Endodermal cell (in vitro differentiated cells): ENCODE results near the gene ZNF717. TPM values are rescaled to one million over a fixed set of nuclear protein-coding genes. Genes with fewer than 3 reads are reported as not detected.

Experiments
- DNase-seq: peaks from one replicate; pipeline ENCODE4 v3.0.0-alpha.2; 2017
- H3K27ac ChIP-seq: 2 replicates; pipeline ENCODE4 v1.5.1; 2013; ENCODE audit warnings: mild to moderate bottlenecking, low read depth, low read length, moderate library complexity
- H3K27me3 ChIP-seq: 2 replicates; pipeline ENCODE4 v1.6.1; 2013; ENCODE audit warnings: mild to moderate bottlenecking, low read length, moderate library complexity; ENCODE audit not compliant: insufficient read depth, control insufficient read depth, poor library complexity, severe bottlenecking
- H3K36me3 ChIP-seq: 2 replicates; pipeline ENCODE4 v1.7.0; 2013; ENCODE audit warnings: mild to moderate bottlenecking, low read length, moderate library complexity; ENCODE audit not compliant: control insufficient read depth, insufficient read depth
- H3K4me1 ChIP-seq: one replicate; pipeline ENCODE4 v1.7.0; 2013; ENCODE audit warnings: low read length; ENCODE audit not compliant: control insufficient read depth, insufficient read depth
- H3K4me3 ChIP-seq: 2 replicates; pipeline ENCODE4 v1.5.1; 2013; ENCODE audit warnings: mild to moderate bottlenecking, low read length, moderate library complexity
- H3K9ac ChIP-seq: 2 replicates; pipeline ENCODE4 v1.6.1; 2013; ENCODE audit warnings: mild to moderate bottlenecking, low read length, moderate library complexity; ENCODE audit not compliant: poor library complexity, severe bottlenecking; ENCODE audit errors: extremely low read depth
- H3K9me3 ChIP-seq: 2 replicates; pipeline ENCODE4 v1.6.1; 2013; ENCODE audit warnings: mild to moderate bottlenecking, low read length, moderate library complexity; ENCODE audit not compliant: control insufficient read depth
- H3K27ac Mint-ChIP-seq: 2 replicates; pipeline ENCODE4 v1.8.0; 2020; ENCODE audit warnings: mixed read lengths
- H3K27me3 Mint-ChIP-seq: 2 replicates; pipeline ENCODE4 v1.8.0; 2021; ENCODE audit warnings: mild to moderate bottlenecking, mixed read lengths; ENCODE audit not compliant: insufficient read depth
- H3K36me3 Mint-ChIP-seq: 2 replicates; pipeline ENCODE4 v1.8.0; 2020; ENCODE audit warnings: low read depth, mixed read lengths
- H3K4me1 Mint-ChIP-seq: 2 replicates; pipeline ENCODE4 v1.8.0; 2020; ENCODE audit warnings: mixed read lengths
- H3K4me3 Mint-ChIP-seq: 2 replicates; pipeline ENCODE4 v1.8.0; 2020; ENCODE audit warnings: mild to moderate bottlenecking, moderate library complexity, mixed read lengths
- H3K9me3 Mint-ChIP-seq: 2 replicates; pipeline ENCODE4 v1.8.0; 2020; ENCODE audit warnings: mild to moderate bottlenecking, mixed read lengths
- WGBS, 2 experiments: methylation state at CpG; one replicate each; pipeline versions ENCODE4 v1.1.5 to v1.1.7; 2013; ENCODE audit warnings: missing lambda C conversion rate in 2 of 2, mixed read lengths in 1 of 2; ENCODE audit not compliant: insufficient coverage in 1 of 2, insufficient read length in 1 of 2; 5-methylcytosine and 5-hydroxymethylcytosine counted together
- microRNA-seq: library from miRNA; unstranded; fragments of <30 nt; microRNA quantifications from one replicate; pipeline ENCODE4 v1.2.0, GENCODE V29; 2020; ENCODE audit warnings: borderline microRNAs expressed
- total RNA-seq, 2 donors: library from RNA; stranded (reverse); fragmentation: NEBNext Ultra II Directional in 1 of 2; extraction: Animal tissue kit (Norgen Biotek cat#: 25700) in 1 of 2; gene quantifications; 2 replicates in 1 of 2; 3 replicates in 1 of 2; pipeline ENCODE4 v1.2.1, GENCODE V29; 2021
- TF ChIP-seq, protein P1 (sequence below): fragments of 200-600 bp; sonication (generic); conservative IDR thresholded peaks from 2 replicates; pipeline ENCODE4 v1.5.0; 2021; ENCODE audit warnings: antibody characterized with exemption, mild to moderate bottlenecking

ZNF717 gene
- total RNA-seq, 2 donors from 2014 or later: 15.2 TPM; not detected in 1

DNA sequence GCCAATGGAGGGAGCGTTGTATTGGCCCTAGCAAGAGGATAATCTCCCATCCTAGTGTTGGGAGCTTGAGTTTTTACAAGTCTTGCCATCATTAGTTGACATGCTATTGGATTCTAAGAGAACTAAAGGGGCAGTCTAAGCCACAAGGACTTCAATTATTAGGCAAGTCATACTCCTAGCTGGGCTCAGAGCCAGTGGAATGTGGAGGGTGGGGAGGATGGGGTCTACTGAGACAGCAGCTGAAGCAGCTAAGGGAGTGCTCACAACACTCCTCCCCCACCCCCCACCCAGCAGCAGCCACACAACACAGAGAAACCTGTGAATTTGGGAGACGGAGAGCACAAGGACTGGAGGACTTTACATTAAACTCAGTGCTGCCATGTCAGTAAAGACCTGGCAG, 93.3 kb downstream of the ZNF717 start:
- Histone ChIP-seq H3K36me3 (no peaks in the 10 kb centered on the region), H3K27ac (no peak overlapping the region), H3K9me3 (peaks cover 1% of the 10 kb centered on the region), H3K27me3 (no peaks in the 10 kb centered on the region), H3K4me1 (no peaks in the 10 kb centered on the region), H3K4me3 (no peak overlapping the region), H3K9ac (no peak overlapping the region)
- no peak for DNase-seq
- WGBS, 2 experiments: 55 to 60% methylated on average over 1 to 2 of the region's 2 CpGs
- Mint-ChIP-seq H3K4me3 (no peak overlapping the region), H3K27ac (no peak overlapping the region), H3K9me3 (peaks cover 39% of the 10 kb centered on the region), H3K27me3 (no peaks in the 10 kb centered on the region), H3K4me1 (no peaks in the 10 kb centered on the region), H3K36me3 (peaks cover 3% of the 10 kb centered on the region)
- TF ChIP-seq, protein P1, sequence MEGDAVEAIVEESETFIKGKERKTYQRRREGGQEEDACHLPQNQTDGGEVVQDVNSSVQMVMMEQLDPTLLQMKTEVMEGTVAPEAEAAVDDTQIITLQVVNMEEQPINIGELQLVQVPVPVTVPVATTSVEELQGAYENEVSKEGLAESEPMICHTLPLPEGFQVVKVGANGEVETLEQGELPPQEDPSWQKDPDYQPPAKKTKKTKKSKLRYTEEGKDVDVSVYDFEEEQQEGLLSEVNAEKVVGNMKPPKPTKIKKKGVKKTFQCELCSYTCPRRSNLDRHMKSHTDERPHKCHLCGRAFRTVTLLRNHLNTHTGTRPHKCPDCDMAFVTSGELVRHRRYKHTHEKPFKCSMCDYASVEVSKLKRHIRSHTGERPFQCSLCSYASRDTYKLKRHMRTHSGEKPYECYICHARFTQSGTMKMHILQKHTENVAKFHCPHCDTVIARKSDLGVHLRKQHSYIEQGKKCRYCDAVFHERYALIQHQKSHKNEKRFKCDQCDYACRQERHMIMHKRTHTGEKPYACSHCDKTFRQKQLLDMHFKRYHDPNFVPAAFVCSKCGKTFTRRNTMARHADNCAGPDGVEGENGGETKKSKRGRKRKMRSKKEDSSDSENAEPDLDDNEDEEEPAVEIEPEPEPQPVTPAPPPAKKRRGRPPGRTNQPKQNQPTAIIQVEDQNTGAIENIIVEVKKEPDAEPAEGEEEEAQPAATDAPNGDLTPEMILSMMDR: no peak

DNA sequence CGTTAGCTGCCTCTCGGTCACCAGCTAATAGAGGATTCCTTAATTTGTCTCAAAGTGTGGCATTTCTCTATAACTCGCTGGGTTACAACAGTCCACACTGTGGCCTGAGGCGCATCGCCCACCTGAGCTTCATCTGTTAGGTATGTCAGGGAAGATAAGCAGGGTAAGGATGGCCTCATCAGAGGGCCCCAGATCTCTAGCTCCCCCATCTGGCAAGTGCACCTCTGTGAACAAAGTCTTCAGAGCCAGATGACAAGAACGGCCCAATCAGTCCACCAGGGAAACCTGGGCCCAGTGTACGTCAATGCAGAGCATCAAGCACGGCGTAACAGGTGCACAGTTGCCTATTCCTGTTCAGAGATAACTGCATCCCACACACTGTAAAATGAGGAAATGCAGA, 98.0 kb downstream of the ZNF717 start:
- no peaks in the 10 kb centered on the region for H3K4me1 Mint-ChIP-seq
- H3K27me3 Mint-ChIP-seq: no peaks in the 10 kb centered on the region
- no peak overlapping the region for H3K27ac Mint-ChIP-seq
- peaks cover 24% of the 10 kb centered on the region for H3K9me3 Mint-ChIP-seq
- Histone ChIP-seq H3K27me3 (no peaks in the 10 kb centered on the region), H3K9ac (no peak overlapping the region), H3K4me3 (no peak overlapping the region), H3K4me1 (no peaks in the 10 kb centered on the region), H3K9me3 (no peaks in the 10 kb centered on the region), H3K27ac (no peak overlapping the region), H3K36me3 (no peaks in the 10 kb centered on the region)
- no peak overlapping the region for H3K4me3 Mint-ChIP-seq
- no peaks in the 10 kb centered on the region for H3K36me3 Mint-ChIP-seq
- WGBS, 2 experiments: 85 to 91% methylated on average over 4 to 9 of the region's 9 CpGs
- TF ChIP-seq, protein P1: peak; percentile 57
- peak; percentile 66 for DNase-seq

Small RNA genes lying within 50 kb of the gene (microRNA-seq; reads per million reads assigned to microRNA genes)
- gene MIR4273: not detected

Other genes with a start within 250 kb of the ZNF717 start
- gene FRG2C, start 121.2 kb downstream of the ZNF717 start, total RNA-seq: under 1 TPM in 1 of 2 donors, not detected in 1; 0.13 TPM